ENCODE data around the gene NRXN2. TPM values are rescaled to one million over a fixed set of nuclear protein-coding genes. Genes with fewer than 3 reads are reported as not detected.

The NRXN2 gene
- total RNA-seq, 1 donor from 2014 or later: not detected

DNA sequence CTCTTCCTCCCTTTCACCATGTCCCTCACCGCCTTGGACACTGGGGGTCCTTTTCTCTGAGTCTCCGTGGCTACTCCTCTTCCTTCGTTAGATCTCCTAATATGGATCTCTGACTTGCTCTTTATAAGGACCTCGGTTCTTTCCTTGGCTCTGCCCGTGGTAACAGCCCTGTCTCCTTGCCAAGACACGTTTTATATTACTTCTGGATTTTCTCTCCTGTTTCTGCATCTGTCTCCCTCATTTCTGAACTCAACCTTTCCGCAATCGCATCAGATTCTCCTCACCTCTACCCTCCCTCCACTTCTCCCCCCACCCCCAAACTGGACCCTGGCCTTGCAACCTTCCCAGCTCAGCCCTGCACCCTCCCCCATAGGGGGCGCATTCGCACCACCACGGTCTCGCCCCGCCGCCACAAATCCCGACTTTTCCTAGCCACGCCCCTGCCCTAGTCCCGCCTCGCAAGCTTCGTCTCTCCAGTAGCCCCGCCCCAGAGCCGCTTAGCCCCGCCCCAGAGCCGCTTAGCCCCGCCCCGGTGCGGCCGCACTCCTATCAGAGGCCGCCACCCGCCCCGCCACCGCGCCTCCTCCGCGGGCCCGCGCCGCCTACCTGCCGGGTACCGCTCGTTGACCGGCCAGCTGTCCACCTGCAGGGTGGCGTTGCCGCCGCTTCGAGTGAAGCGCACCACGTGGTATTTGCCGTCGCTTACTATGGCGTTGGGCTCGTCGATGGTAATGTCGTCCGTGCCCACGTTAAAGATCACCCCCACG is 93.0 kb downstream of the NRXN2 start:
- peak; percentile 8 to 10 for DNase-seq (ENCODE audit: low read depth in 2 of 2)

DNA sequence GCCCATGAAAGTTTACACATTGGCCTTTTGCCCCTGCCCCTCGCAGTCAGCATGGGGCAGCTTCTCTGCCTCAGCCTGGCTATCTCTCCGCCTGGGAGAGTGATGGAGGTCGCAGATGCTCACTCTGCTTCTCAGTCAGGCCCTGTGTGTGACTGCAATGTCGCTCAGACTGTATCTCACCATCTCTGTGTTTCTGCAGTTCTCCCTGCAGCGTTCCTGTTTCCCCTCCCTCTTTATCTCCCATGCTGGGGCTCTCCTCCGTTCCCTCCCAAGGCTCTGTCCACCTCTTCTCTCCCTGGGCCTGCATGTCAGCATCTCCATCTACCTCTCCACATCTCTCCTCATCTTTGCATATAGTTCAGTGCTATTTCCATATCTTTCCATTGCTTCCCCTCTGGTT is 93.9 kb downstream of the NRXN2 start:
- no peak for DNase-seq (ENCODE audit: low read depth in 2 of 2)

DNA sequence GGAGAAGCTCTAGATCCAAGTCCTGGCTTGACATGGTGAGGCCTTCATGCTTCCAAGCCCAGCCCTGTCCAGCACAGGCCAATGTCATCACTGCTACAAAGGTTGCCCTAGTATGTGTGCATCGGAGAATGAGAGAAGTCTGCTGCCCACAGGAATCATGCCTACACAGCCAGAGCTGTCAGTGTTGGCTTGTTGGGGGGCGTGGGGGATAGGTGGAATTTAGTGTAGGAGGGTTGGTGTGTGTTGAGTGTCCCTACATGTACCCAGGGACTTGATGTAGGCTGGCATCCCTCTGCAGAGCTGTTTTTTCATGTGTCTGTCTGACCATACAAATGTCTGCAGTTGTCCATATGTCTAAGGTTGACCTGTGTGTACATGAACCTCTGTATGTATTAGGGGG is 94.4 kb downstream of the NRXN2 start:
- no peak for DNase-seq (ENCODE audit: low read depth in 2 of 2)

DNA sequence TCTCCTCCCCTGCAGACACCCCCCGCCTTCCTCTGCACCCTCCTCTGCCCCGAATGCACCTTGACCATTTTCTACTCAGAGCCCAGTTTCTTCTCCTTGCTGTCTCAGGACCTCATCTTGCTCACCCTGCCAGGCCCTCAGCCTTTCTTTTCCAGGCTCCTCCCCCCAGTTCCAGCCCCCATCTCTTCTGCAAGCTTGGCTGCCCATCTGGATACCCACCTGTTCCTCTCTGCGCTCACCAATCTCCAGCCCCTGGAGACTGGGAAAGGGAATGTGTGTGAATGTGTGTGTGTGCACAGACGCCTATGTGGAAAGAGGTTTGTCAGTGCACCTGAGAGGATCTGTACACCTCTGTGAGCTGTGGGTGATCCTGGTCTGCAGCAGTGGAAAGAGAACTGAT is 95.6 kb downstream of the NRXN2 start:
- DNase-seq (ENCODE audit: low read depth in 2 of 2): no peak

DNA sequence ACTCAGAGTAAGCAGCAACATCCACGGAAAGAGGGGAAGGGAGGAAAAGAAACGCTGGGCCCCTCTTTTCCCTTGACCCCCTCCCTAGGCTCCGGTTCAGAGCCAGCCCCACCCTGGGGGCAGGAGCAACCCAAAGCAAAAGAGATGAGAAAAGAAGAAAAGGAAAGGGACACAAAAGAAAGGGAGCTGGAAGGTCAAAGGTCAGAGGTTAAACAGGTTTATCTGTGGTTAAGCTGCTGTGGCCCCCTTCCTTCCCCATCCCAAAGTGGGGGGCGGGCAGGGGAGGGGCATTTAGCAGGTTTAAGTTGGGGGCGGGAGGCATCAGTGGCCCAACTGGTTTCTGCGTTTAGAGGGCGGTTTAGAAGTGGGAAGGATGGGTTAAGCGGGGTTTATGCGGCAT is 96.4 kb downstream of the NRXN2 start:
- DNase-seq (ENCODE audit: low read depth in 2 of 2): no peak

DNA sequence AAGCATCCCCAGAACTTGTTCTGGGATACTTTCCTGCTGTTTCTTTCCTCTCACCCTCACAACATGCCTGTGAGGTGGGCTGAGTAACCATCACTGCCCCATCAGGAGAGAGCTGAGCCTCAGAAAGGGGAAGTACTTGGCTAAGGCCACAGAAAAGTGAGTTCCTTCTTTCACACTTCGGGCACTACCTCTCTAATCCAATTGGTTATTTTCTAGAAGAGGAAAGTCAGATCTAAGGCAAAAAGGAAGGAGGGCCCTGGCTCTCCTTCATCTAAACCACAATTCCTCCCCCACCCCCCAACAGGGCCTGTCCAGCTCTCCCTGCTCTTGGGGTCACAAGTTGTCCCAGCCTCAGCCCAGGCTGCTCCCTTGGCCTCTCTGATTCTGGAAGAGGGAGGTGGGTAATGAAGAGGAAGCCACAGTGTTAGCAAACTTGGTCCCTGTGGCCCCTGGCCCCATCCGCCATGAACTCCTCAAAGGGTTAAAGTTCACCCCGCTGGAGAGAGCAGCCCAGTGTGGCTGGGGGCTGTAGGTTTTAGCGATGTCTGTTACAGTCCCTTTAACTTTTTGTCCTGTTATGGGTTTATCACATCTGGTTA is 98.0 kb downstream of the NRXN2 start:
- no peak for DNase-seq (ENCODE audit: low read depth in 2 of 2)

DNA sequence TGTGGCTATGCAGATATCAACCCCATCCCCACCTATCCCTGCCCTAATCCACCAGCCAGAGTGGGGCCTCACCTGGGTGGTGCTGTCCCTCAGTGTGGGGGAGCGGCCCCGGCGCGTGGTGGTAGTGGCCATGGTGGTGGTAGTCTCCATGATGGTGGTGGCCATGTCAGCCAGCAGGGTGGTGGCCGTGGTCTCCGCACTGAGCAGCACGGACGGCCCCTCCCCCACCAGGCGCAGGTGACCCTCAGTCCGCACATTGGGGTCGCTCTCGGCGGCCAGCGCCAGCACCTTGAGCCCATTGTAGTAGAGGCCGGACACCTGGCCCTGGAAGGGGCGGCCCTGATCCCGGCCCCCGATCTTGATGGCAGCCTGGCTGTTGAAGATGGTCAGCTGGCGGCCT is 100.3 kb downstream of the NRXN2 start:
- DNase-seq (ENCODE audit: low read depth in 2 of 2): no peak

DNA sequence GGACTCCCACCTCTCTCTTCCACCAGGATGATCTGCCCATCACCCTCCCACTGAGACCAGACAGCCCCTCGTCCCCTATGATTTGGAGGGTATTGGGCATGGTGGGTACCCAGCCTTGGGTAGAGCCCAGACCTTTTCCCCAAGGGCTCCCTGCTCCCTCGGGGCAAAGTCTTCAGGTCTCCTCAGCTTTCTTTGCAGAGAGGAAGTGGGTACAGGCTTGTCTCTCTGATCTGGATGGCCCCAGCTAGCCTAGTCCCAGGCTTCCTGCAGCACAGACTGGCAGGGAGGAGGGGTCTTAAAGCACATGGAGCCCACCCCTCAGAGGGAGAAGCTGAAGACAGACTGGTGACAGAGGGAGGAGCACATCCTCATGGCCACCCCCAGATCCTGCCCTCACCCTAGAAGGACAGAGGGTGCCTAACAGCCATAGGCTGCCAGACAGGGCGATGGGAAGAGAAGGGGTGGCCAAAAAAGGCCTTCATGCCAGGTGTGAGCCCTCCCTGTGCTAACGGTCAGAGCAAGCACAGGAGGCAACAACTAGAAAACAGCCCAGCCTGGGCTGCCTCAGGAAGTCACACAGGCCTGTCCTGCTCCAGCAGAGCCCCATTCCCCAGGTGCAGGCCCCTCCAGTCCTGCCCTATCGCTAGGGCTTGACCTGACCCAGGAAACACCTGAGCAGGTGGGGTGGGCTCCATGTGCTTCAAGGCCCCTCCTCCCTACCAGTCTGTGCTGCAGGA is 101.5 kb downstream of the NRXN2 start:
- DNase-seq (ENCODE audit: low read depth in 2 of 2): no peak

DNA sequence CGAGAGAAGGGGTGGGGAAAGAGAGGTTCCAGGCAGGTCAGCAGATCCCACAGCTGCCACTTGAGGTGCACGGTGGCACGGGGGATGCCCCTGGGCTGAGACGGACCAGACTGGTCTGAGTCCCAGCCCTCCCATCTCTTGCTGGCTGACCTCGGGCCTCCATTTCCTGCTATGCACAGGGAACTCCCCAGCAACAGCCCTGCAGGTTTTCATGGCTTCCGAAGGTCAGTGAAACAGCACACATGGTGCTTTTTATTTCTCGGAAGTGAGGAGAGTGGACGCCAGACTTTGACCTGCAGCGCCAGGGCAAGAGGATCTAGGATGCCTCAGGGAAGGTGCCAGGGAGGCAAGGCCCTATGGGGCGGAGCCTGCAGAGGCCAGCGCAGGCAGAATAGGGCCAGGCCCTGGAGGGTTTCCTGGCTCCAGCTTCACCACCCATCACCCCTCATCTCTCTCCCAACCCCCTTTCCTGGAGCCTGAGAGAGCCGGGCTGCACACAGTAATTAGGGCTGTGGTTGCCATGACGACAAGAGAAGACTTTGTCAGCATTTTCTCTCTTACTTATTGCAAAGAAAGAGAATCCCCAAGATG is 102.5 kb downstream of the NRXN2 start:
- peak; percentile 25 to 38 for DNase-seq (ENCODE audit: low read depth in 2 of 2)

DNA sequence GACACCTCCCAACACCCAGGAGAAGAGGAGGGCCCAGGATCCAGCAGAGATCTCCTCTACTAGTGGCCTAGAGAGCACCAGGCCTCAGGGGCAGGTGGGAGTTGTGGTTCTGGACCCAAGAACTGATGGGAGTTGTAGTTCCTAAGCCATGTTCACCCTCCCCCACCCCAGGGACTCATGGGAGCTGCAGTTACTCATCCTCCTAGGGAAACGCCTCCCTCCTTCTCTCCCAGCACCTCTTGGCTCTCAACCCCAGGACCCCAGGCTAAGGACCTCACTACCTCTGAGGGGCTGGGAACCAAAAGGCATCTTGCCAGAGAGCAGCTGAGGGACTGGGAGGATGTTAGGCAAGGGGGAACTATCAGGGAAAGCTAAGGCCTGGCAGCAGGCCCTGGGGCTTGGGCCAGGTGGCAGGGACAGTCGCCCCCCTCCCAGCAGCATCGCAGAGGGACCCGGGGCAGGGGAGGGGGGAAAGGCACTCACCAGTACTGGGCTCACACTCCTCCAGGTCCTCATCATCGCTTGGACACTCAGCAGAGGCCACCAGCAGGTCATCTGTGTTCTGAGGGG is 103.1 kb downstream of the NRXN2 start:
- peak; percentile 22 to 45 for DNase-seq (ENCODE audit: low read depth in 2 of 2)

DNA sequence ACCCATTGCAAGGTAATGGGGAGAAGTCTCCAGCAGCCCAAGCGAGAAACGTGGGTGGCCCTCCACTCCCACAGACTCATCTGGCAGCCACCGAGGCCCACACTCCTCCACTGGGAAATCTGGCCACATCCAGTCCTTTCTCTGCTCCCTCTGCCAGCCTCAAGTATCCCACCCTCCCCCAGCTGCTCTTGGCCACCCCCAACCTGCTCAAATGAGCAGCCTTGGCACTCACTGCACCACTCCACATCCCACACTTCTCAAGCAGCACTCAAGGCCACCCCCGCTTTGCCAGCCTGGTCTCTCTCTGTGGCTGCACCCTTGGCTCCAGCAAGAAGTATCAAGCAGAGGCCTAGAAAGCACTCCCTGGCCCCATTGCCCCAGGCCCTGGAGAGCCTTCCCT is 103.8 kb downstream of the NRXN2 start:
- DNase-seq (ENCODE audit: low read depth in 2 of 2): no peak

DNA sequence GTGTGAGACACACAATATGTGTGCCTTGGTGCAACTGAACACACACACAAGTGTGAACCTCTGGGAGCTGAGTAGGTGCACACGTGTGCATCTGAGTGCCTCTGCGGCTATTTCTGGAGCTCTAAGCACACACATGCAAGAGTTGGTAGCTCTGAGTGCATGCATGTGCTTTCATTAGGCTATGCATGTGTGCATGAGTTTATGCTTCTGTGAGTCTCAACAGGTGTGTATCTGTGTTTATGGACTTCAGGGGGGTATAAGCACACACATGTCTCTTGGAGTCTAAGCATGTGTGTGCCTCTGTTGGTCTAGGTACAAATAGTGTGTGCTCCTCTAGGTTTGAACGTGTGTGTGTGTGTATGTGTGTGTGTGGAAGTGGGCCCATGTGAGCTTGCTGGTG is 106.2 kb downstream of the NRXN2 start:
- DNase-seq (ENCODE audit: low read depth in 2 of 2): no peak

DNA sequence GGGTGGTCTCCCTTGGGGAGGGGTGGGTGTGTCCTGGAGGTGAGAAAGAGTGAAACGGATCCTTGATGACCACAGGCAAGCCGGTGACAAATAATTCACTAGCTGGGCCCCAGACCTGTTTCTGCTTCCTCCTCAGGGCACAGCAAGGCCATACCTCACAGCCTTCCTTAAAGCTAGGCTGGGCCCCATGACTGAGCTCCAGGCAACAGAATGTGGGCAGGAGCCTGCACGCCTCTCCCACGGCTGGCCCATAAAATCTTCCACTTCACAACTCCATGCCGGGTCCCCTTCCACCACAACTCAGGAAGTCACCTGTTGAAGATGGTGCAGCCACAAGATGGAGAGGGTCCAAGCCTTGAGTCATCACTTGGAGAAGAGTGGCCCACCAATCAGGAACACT is 108.1 kb downstream of the NRXN2 start:
- no peak for DNase-seq (ENCODE audit: low read depth in 2 of 2)

DNA sequence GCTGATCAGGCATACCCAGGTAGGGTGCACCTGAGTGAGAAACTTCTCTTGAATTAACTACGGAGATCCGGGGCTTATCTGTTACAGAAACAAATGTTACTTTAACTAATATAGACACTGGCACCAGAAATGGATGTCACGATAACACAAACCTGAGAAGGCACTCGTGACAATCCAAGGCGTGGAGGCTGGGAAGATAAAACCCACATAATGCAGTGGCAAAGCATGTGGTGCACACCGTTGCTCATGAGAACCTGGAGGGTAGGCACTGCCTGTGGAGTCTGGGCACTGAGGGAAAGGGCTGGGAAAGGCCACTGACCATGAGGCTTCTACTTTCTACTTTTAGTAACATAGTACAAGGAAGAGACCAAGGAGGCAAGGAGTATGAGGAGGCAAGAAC is 109.3 kb downstream of the NRXN2 start:
- no peak for DNase-seq (ENCODE audit: low read depth in 2 of 2)

DNA sequence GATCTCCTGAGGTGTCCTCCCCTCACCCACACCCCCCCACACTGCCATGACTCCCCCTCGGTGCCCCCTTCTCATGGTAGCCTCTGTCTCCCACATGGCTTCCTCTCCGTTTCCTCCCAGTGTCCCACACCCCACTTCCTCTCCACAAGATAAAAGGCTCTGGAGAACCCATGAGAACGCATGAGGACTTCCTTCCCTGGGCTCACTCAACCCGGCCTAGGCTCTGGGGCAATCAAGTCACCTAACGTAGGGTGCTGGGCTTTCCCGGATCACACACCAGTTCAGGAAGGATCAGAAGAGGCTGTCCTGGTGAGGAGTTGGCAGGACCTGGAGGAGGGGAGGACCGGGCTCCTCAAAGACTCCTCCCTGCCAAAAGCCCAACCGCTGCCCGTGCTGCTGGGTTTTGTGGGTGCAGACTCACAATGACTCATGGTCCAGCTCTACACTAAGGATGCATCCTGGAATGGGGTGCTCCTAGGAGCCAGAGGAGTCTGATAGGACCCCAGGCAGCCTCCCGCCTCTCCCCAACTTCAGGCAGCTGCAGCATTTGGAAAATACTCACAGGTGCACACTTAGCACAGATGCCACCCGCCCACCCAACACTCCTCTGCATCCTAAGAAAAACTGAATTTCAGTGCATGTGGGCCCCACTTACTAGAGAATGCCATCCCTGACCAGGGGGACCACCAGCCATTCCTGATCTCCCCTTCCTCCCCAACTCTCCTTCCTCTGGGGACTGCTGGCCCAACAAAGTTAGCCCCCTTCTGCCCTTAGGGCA is 110.9 kb downstream of the NRXN2 start:
- DNase-seq (ENCODE audit: low read depth in 2 of 2): no peak

DNA sequence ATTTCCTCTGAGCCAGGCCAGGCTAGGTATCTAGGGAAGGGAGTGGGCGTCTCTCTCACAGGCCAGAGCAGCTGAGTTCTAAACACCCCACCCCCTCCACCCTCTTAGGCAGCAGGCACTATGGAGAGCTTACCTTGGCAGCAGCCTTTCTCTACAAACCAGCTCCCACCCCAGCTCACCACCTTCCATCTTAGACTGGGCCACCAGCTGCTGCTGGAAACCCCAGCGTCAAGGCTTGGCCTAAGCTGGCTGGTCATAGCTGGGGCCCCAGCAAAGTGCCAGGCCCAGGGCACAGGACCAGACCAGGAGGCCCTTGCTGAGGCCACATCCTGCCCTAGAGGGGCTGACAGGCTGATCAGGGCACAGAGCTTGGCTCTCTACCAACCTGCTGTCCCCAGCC is 111.8 kb downstream of the NRXN2 start:
- no peak for DNase-seq (ENCODE audit: low read depth in 2 of 2)

DNA sequence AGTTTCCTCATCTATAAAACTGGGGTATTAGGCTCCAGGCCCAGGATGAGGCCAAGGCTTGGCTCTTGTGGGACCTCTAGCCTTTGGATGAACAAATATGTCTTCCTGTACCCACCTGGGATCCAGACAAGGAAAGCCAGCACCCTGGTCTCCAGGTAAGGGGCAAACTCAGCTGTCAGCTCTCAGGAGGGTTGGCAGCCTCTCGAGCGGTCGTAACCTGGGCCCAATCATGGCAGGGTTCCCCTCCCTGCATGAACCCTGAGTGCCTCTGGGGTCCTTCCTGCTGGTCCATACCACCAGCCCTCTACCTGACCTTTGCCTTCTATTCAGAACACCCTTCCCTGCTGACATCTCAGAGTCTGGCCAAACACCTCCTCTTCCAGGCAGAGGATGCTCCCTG is 112.4 kb downstream of the NRXN2 start:
- DNase-seq (ENCODE audit: low read depth in 2 of 2): no peak

DNA sequence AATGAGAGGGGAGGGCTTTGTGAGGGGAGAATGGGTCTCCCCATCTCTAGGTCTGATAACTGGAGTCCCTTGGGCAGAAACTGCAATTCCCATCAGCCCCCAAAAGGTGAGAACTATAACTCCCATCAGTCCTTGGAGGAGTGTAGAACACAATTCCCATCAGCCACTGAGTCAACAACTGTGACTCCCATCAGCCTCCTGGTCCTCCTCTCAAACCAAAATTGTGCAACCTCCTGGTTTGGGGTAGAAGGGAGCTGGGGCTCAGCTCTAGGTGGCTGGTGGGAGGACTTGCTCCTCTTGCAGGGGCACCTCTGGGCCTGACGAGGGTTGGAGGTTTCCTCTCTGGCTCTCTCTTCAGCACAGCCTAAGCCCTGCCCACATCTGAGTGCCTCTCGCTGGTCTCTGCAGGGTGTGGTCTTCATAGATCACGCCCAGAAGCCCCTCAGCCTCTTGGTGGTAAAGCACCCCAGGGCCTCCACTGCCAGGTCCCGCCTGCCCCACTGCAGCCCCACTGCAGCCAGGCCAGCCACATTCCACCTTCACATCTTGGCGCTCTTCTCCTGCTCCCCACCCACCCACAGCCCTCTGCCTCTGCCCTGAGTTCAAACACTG is 113.5 kb downstream of the NRXN2 start:
- DNase-seq (ENCODE audit: low read depth in 2 of 2): no peak

DNA sequence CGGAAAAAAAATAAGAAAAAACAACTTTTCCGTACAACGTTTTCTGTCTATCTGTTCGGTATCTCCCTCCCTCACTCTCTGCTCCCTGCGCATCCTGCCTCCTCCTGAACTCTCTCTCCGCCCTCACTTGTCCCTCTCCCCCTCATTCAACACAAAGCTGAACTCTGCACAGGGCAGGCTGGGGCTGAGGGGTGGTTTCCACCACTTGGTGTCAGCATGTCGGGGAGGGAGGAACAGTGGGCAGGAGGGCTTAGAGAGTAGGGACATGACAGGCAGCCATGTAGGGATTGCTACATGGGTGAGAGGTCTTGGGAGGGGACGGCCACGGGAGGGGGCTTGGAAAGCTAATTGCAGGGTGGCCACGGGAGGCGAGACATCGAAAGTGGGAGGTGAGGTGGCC is 114.4 kb downstream of the NRXN2 start:
- no peak for DNase-seq (ENCODE audit: low read depth in 2 of 2)

DNA sequence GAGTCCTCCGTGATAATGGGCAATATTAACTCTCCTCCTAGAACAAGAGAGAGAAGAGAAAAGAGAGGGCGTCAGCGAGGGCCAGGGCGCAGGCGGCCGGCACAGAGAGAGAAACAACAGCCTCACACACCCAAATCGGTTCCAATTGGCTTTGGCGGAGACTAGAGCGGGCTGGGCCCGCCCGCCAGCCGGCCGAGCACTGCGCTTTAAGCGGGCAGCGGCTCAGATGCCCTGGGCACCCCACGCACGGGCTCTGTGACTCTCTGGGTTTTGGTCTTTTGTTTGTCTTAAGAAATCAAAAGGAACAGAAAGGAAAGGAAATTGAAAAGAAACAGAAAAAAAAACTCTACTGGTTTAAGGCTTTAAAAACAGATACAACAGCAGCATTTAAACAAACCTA is 115.0 kb downstream of the NRXN2 start:
- peak in 1 of 2 donors; percentile 25 for DNase-seq (ENCODE audit: low read depth in 2 of 2)

All from lung microvascular endothelial cell (primary cell).